ENCODE measurements around the gene DISC1.
A peak's percentile ranks its signal among the peaks of the same experiment; 100 is the strongest.

DISC1 gene

DNA sequence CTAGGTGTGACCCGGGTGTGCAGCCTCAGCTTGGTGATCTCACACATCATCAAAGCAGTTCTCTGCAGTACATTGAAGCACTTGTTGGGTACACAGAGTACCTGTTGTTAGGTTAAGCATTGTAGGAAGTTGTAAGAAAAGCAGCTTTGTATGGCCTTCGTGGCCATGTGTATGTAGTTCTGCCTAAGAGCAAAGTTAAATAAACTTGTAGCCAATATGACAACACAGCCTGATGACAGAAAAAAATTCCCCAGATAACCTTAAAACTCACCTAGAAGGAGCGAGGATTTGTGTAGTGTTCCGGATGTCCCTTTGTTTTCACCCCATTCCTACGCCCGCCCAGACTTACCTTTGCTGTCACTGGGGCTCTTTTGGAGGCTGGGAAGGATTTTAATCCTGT is 48.0 kb downstream of the DISC1 start:
- DNase-seq, result no peak

DNA sequence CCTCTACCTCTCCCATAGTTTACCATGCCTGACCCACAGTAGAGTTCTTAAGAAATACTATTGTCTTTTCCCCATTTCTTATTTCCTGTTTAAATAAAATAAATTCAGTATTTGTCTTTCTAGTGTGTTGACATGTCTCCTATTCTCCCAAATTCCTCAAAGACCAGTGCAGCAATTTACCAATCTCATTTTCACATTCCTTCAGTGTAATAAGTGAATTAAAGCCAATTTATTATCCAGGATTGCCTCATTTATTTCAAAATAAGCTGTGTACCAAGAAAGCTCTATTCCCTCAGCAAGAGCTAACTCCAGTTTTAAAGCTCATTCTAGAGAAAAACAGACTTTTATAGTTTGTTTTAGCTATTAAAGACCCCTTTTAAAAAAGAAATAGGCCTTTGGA is 49.9 kb downstream of the DISC1 start:
- no peak for DNase-seq

DNA sequence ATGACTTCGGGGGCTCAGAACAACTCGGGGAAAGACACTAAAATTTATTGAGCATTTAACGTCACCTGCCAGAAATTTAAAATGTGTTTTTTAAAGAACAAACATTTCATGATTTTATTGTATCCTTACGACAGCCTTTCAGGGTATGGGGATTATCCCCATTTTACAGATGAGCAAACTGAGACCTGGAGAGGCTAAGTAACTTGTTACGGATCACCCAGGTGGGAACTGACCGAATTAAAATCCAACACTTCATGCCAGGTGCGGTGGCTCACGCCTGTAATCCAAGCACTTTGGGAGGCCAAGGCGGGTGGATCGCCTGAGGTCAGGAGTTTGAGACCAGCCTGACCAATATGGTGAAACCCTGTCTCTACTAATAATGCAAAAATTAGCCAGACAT is 50.9 kb downstream of the DISC1 start:
- DNase-seq, result no peak

DNA sequence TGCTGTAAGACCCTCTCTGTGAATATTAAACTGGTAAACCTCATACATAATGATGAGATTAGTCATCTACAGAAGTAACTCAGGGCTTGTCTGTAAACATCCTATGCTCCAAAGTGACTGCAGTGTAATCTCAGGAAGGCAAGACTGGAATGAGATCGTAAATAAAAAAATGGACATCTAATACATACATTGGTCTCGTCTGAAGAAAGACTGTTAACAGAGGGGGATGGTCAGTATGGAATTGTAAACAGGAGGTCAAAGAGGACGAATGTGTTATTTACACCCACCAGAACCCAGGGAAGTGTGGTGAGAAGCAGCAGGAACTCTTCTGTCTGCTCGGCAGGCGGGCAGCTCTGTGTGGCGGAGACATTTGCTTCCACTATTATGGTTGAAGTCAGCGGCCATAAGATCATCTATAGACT is 51.4 kb downstream of the DISC1 start:
- no peak for DNase-seq

DNA sequence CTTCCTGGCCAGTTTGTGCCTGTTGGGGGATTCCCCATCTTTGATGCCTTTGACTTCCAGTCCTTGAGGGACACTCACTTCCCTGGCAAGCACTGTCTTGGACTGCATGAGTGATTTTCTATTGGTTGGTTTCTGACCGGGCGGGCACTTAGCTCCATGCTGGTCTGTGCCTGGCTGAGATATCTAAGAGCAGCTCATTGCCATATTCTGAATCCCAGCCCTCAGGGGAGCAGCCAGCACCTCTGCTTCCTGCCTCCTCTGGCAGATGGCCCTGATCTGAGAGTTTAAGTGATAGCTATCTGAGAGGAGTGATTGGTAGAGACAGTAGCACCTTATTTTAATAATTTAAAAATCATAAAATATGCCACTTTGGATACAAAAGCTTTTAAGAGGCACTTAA is 52.5 kb downstream of the DISC1 start:
- no peak for DNase-seq

DNA sequence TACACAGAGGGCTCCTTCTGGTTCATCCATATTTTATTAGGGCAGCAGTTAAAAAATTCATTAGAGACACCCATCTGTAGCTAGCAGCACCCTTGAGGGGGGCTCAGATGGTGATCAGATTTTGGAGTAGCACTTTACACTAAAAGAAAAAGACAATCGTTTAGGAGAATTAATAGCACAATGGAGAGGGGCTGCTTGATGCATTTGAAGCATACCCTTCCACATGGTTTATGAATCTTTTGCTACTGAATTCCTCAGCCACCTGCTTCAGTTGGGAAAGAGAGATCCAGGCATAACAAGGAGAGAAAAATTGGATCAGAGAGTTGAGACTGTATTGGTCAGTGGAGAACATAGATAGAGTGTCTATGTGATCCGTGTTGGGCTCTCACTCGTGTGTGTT is 54.4 kb downstream of the DISC1 start:
- no peak for DNase-seq

- no peak for DNase-seq
Observed at GRCh38 chr1:231682779-231683178, 56.2 kb downstream of the DISC1 start.

- DNase-seq, result peak; percentile 61
Observed at GRCh38 chr1:231683439-231684165, 57.0 kb downstream of the DISC1 start.

DNA sequence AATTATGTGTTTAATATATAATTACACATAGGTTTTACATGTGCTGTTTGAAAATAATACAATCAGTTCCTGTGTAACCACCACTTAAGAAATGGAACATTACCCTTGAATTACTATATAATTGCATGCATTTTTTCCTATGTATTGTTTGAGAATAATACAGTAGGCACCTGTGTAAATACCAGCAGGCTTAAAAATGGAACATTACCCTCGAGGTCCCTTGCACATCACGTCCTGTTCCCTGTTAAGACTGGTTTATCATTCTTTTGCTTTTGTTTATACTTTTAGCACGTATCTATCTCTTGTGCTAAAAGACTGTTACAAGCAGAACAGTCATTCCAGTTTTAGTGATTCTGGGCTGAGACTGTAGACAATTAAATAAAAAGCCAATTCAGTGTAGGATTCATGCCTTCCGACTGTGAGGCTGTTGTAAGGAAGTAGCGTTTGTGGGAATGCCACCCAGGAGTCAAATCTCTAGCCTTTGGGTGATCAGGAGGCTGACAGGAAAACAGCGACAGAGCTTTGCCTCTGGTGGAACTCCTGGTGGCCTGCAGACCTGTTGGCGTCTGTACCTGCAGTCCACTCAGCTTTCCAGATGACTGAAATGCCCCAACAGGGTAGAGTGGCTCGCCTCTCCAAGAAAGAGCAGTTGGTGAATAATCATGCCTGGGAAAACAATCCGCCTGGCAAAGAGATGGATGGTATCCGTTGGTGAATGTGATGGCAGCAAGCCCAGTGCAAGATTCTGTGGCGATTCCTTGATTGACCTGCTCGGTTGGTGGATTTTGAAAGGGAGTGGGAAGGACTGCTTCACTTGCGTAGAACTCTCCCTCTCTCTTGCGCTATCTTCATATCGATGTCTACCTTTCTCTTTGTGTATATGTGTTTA is 58.0 kb downstream of the DISC1 start:
- peak; percentile 72 for DNase-seq

- no peak for DNase-seq
Observed at GRCh38 chr1:231686384-231686783, 59.8 kb downstream of the DISC1 start.

- DNase-seq, result no peak
Observed at GRCh38 chr1:231688989-231689388, 62.4 kb downstream of the DISC1 start.

DNA sequence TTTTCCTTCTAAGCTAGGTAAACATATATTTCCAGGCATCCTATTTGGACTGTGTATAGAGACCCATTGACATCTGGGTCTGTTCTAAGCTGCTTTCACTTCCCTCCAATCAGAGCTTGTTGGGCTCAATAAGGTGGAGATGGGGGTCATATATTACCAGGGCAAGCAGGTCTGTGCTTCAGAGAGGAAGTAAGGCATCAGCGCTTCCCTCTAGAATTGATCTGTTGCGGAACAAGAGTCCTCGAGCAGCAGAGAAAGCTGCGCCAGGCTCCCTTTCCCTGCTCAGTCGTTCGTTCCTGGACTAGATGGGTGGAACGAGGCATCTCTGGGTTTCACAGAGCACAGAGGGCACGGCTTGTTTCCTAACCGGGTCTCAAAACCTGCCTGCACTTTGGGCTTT is 63.5 kb downstream of the DISC1 start:
- peak; percentile 79 for DNase-seq

DNA sequence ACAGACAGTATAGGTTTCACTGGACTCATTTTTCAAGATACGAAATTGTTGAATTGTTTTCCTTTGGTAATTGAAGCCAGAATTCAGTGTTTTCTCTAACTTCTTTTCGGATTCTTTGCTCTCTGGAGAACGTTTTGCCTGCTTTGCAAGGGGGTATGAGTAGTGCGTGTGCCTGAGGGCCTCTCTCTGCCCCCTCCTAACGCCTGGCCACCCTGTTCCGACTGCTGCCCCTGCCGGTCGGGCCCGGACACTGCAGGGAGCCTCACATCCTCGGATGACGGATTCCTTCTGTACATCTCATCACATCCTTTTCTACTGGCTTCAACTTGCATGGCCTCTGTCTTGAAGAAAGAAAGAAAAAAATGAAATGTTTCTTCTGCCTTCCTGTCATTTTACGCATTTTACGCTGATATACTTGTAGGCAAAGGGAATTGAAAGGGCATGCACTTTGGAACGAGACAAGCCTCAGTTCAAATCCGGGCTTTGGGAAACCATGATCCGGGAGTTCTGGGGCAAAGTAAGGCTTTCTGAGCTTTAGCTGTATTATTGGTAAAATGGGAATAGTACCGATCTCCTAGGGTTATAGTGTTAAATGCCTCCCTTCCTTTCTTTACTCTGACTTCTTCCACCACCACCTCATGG is 65.1 kb downstream of the DISC1 start:
- DNase-seq, result peak; percentile 18

- peak; percentile 8 for DNase-seq
Observed at GRCh38 chr1:231693361-231694074, 66.9 kb downstream of the DISC1 start.

GRCh38 chr1:231694075-231694431 is 67.5 kb downstream of the DISC1 start:
- DNase-seq, result peak; percentile 21

DNA sequence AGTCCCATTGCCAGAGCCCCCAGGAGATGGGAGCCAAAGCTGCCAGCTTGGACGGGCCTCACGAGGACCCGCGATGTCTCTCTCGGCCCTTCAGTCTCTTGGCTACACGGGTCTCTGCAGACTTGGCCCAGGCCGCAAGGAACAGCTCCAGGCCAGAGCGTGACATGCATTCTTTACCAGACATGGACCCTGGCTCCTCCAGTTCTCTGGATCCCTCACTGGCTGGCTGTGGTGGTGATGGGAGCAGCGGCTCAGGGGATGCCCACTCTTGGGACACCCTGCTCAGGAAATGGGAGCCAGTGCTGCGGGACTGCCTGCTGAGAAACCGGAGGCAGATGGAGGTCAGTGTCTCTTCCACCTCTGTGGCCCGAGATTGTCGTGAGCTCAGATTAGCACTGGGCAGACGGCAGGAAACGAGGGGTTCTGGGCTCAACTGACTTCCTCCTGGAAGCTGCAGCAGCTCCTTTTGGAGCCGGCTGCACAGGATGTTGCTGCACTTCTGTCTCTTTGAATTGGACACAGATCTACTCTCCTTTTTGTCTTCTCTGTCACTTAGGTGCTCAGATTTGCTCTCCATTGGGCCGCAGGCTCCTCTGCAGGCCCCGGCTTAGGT is 68.0 kb downstream of the DISC1 start:
- no peak for DNase-seq

- DNase-seq, result no peak
Observed at GRCh38 chr1:231695439-231696255, 69.1 kb downstream of the DISC1 start.

- peak; percentile 46 for DNase-seq
Observed at GRCh38 chr1:231699784-231700183, 73.2 kb downstream of the DISC1 start.

DNA sequence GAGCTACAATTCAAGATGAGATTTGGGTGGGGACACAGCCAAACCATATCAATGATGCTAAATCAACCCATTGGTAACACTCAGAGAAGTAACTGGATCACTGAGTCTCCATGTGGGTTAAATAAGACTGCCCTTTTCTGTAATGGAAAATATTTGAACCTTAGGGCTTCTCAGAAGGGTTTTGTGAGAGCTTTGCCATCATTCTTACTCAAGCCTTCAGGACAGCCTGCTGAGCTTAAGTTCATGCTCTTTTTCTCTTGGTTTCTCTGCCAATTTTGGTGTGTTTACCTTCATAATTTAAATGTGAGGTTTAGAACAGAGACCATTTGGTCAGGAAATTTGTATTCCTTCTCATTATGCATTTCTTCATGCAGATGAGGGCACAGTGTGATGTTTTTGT is 74.7 kb downstream of the DISC1 start:
- DNase-seq, result no peak

- DNase-seq, result no peak
Observed at GRCh38 chr1:231702331-231702730, 75.7 kb downstream of the DISC1 start.

DNA sequence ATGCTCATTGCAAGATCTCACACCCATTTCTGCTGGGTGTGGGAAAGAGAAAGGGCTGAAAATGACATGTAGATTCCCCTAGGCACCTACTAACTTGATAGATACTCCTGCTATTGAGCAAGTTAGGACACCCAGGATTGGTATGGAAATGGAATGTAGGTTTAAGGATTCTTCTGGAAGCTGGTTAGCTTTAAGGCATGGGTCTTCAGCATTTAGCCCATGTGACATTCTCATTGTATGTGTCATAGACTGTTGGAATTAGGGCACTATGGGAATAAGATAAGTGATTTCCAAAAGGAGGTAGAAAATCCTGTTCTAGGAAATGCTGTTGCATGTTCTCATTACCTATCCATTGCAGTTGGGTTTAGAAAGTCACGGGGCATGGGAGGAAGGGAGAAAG is 76.2 kb downstream of the DISC1 start:
- no peak for DNase-seq
